Fibroblast of skin of back (primary cell): Measurements from ENCODE around the gene PDE8A.

Experiments
- DNase-seq: peaks from one replicate; pipeline ENCODE4 v3.0.0-alpha.2; 2013

Gene PDE8A

GRCh38 chr15:85033148-85033547 is 51.5 kb downstream of the PDE8A start:
- no peak for DNase-seq

GRCh38 chr15:85034276-85034675 is 52.6 kb downstream of the PDE8A start:
- DNase-seq = no peak

GRCh38 chr15:85035980-85036379 is 54.3 kb downstream of the PDE8A start:
- DNase-seq = no peak

- no peak for DNase-seq
These were observed 55.1 kb downstream of the PDE8A start for GRCh38 chr15:85036716-85037115.

GRCh38 chr15:85037641-85038040 is 56.0 kb downstream of the PDE8A start:
- DNase-seq = no peak

- no peak for DNase-seq
These were observed 59.6 kb downstream of the PDE8A start for GRCh38 chr15:85041230-85041629.

- peak; percentile 62 for DNase-seq
These were observed 62.7 kb downstream of the PDE8A start for GRCh38 chr15:85044251-85044853.

- DNase-seq = no peak
These were observed 63.2 kb downstream of the PDE8A start for GRCh38 chr15:85044894-85045293.

- no peak for DNase-seq
These were observed 64.0 kb downstream of the PDE8A start for GRCh38 chr15:85045615-85046014.

- DNase-seq = peak; percentile 92
These were observed 65.8 kb downstream of the PDE8A start for GRCh38 chr15:85047271-85047948.

GRCh38 chr15:85048430-85048829 is 66.8 kb downstream of the PDE8A start:
- peak; percentile 20 for DNase-seq

GRCh38 chr15:85049805-85050204 is 68.1 kb downstream of the PDE8A start:
- no peak for DNase-seq

GRCh38 chr15:85059734-85060133 is 78.1 kb downstream of the PDE8A start:
- DNase-seq = no peak

- DNase-seq = no peak
These were observed 80.9 kb downstream of the PDE8A start for GRCh38 chr15:85062560-85062959.

- DNase-seq = no peak
These were observed 81.4 kb downstream of the PDE8A start for GRCh38 chr15:85063088-85063487.

- DNase-seq = no peak
These were observed 81.9 kb downstream of the PDE8A start for GRCh38 chr15:85063522-85064079.

GRCh38 chr15:85064710-85065109 is 83.1 kb downstream of the PDE8A start:
- DNase-seq = no peak

GRCh38 chr15:85071061-85071460 is 89.4 kb downstream of the PDE8A start:
- DNase-seq = no peak

- DNase-seq = no peak
These were observed 89.8 kb downstream of the PDE8A start for GRCh38 chr15:85071504-85071903.

- DNase-seq = no peak
These were observed 91.3 kb downstream of the PDE8A start for GRCh38 chr15:85072917-85073316.

GRCh38 chr15:85073556-85074194 is 92.0 kb downstream of the PDE8A start:
- DNase-seq = peak; percentile 13

GRCh38 chr15:85086855-85087254 is 105.2 kb downstream of the PDE8A start:
- no peak for DNase-seq

GRCh38 chr15:85088300-85088699 is 106.6 kb downstream of the PDE8A start:
- DNase-seq = no peak
